Measurements from ENCODE around the gene PLAC9.

PLAC9 gene

GRCh38 chr10:80184291-80184690 lies 51.8 kb downstream of the PLAC9 start:
- Mint-ChIP-seq H3K27me3 (ENCODE audit: low read depth) (peaks cover 3% of the 10 kb centered on the region), H3K4me3 (no peak overlapping the region), H3K9me3 (no peaks in the 10 kb centered on the region), H3K27ac (no peak overlapping the region), H3K4me1 (peaks cover 22% of the 10 kb centered on the region), H3K36me3 (ENCODE audit: low read depth) (no peaks in the 10 kb centered on the region)
- no peak for TF ChIP-seq CTCF (IDR thresholded peaks at IDR 0.05; ENCODE audit: unreplicated experiment in 3 of 3)

- peaks cover 3% of the 10 kb centered on the region for H3K27me3 Mint-ChIP-seq (ENCODE audit: low read depth)
- no peak overlapping the region for H3K4me3 Mint-ChIP-seq
- peaks cover 23% of the 10 kb centered on the region for H3K4me1 Mint-ChIP-seq
- no peak for TF ChIP-seq CTCF (IDR thresholded peaks at IDR 0.05; ENCODE audit: unreplicated experiment in 3 of 3)
- H3K36me3 Mint-ChIP-seq (ENCODE audit: low read depth), result peaks cover 4% of the 10 kb centered on the region
- peaks cover 3% of the 10 kb centered on the region for H3K9me3 Mint-ChIP-seq
- H3K27ac Mint-ChIP-seq, result no peak overlapping the region
These were observed 53.2 kb downstream of the PLAC9 start for GRCh38 chr10:80185578-80186299.

GRCh38 chr10:80186364-80187012 lies 54.0 kb downstream of the PLAC9 start:
- Mint-ChIP-seq H3K4me3 (no peak overlapping the region), H3K27ac (no peak overlapping the region), H3K36me3 (ENCODE audit: low read depth) (peaks cover 4% of the 10 kb centered on the region), H3K9me3 (peaks cover 5% of the 10 kb centered on the region), H3K27me3 (ENCODE audit: low read depth) (peaks cover 3% of the 10 kb centered on the region), H3K4me1 (peaks cover 26% of the 10 kb centered on the region)
- TF ChIP-seq CTCF (IDR thresholded peaks at IDR 0.05; ENCODE audit: unreplicated experiment in 3 of 3), result no peak

GRCh38 chr10:80187060-80187459 lies 54.5 kb downstream of the PLAC9 start:
- Mint-ChIP-seq H3K4me1 (peaks cover 27% of the 10 kb centered on the region), H3K36me3 (ENCODE audit: low read depth) (peaks cover 7% of the 10 kb centered on the region), H3K4me3 (no peak overlapping the region), H3K27ac (peak overlapping the region in 1 of 3 experiments; percentile 28), H3K9me3 (peaks cover 8% of the 10 kb centered on the region), H3K27me3 (ENCODE audit: low read depth) (peaks cover 3% of the 10 kb centered on the region)
- TF ChIP-seq CTCF (IDR thresholded peaks at IDR 0.05; ENCODE audit: unreplicated experiment in 3 of 3), result no peak

GRCh38 chr10:80187465-80188409 lies 55.2 kb downstream of the PLAC9 start:
- Mint-ChIP-seq H3K4me1 (peaks cover 27% of the 10 kb centered on the region), H3K27me3 (ENCODE audit: low read depth) (peaks cover 3% of the 10 kb centered on the region)
- no peak for TF ChIP-seq CTCF (IDR thresholded peaks at IDR 0.05; ENCODE audit: unreplicated experiment in 3 of 3)

More at GRCh38 chr10:80187465-80188409, 55.2 kb downstream of the PLAC9 start:
- Mint-ChIP-seq H3K27ac (peak overlapping the region in 2 of 3 experiments; percentile 28 to 38), H3K36me3 (ENCODE audit: low read depth) (peaks cover 12% of the 10 kb centered on the region), H3K4me3 (no peak overlapping the region), H3K9me3 (peaks cover 13% of the 10 kb centered on the region)

Measured in nephron (organoid).